Endodermal cell (in vitro differentiated cells): Measurements from ENCODE around the gene ZMPSTE24. TPM values are rescaled to one million over a fixed set of nuclear protein-coding genes. Genes with fewer than 3 reads are reported as not detected.

Experiments used
- DNase-seq: peaks from one replicate; pipeline ENCODE4 v3.0.0-alpha.2; 2017
- H3K27ac ChIP-seq: 2 replicates; pipeline ENCODE4 v1.5.1; 2013; ENCODE audit warnings: mild to moderate bottlenecking, low read depth, low read length, moderate library complexity
- H3K27me3 ChIP-seq: 2 replicates; pipeline ENCODE4 v1.6.1; 2013; ENCODE audit warnings: mild to moderate bottlenecking, low read length, moderate library complexity; ENCODE audit not compliant: insufficient read depth, control insufficient read depth, poor library complexity, severe bottlenecking
- H3K36me3 ChIP-seq: 2 replicates; pipeline ENCODE4 v1.7.0; 2013; ENCODE audit warnings: mild to moderate bottlenecking, low read length, moderate library complexity; ENCODE audit not compliant: control insufficient read depth, insufficient read depth
- H3K4me1 ChIP-seq: one replicate; pipeline ENCODE4 v1.7.0; 2013; ENCODE audit warnings: low read length; ENCODE audit not compliant: control insufficient read depth, insufficient read depth
- H3K4me3 ChIP-seq: 2 replicates; pipeline ENCODE4 v1.5.1; 2013; ENCODE audit warnings: mild to moderate bottlenecking, low read length, moderate library complexity
- H3K9ac ChIP-seq: 2 replicates; pipeline ENCODE4 v1.6.1; 2013; ENCODE audit warnings: mild to moderate bottlenecking, low read length, moderate library complexity; ENCODE audit not compliant: poor library complexity, severe bottlenecking; ENCODE audit errors: extremely low read depth
- H3K9me3 ChIP-seq: 2 replicates; pipeline ENCODE4 v1.6.1; 2013; ENCODE audit warnings: mild to moderate bottlenecking, low read length, moderate library complexity; ENCODE audit not compliant: control insufficient read depth
- H3K27ac Mint-ChIP-seq: 2 replicates; pipeline ENCODE4 v1.8.0; 2020; ENCODE audit warnings: mixed read lengths
- H3K27me3 Mint-ChIP-seq: 2 replicates; pipeline ENCODE4 v1.8.0; 2021; ENCODE audit warnings: mild to moderate bottlenecking, mixed read lengths; ENCODE audit not compliant: insufficient read depth
- H3K36me3 Mint-ChIP-seq: 2 replicates; pipeline ENCODE4 v1.8.0; 2020; ENCODE audit warnings: low read depth, mixed read lengths
- H3K4me1 Mint-ChIP-seq: 2 replicates; pipeline ENCODE4 v1.8.0; 2020; ENCODE audit warnings: mixed read lengths
- H3K4me3 Mint-ChIP-seq: 2 replicates; pipeline ENCODE4 v1.8.0; 2020; ENCODE audit warnings: mild to moderate bottlenecking, moderate library complexity, mixed read lengths
- H3K9me3 Mint-ChIP-seq: 2 replicates; pipeline ENCODE4 v1.8.0; 2020; ENCODE audit warnings: mild to moderate bottlenecking, mixed read lengths
- WGBS, 2 experiments: methylation state at CpG; one replicate each; pipeline versions ENCODE4 v1.1.5 to v1.1.7; 2013; ENCODE audit warnings: missing lambda C conversion rate in 2 of 2, mixed read lengths in 1 of 2; ENCODE audit not compliant: insufficient coverage in 1 of 2, insufficient read length in 1 of 2; 5-methylcytosine and 5-hydroxymethylcytosine counted together
- total RNA-seq, 2 donors: library from RNA; stranded (reverse); fragmentation: NEBNext Ultra II Directional in 1 of 2; extraction: Animal tissue kit (Norgen Biotek cat#: 25700) in 1 of 2; gene quantifications; 2 replicates in 1 of 2; 3 replicates in 1 of 2; pipeline ENCODE4 v1.2.1, GENCODE V29; 2021
- TF ChIP-seq, protein P1 (sequence below): fragments of 200-600 bp; sonication (generic); conservative IDR thresholded peaks from 2 replicates; pipeline ENCODE4 v1.5.0; 2021; ENCODE audit warnings: antibody characterized with exemption, mild to moderate bottlenecking

ZMPSTE24 gene
- total RNA-seq, 2 donors from 2014 or later, result 41.4 to 42.4 TPM

DNA sequence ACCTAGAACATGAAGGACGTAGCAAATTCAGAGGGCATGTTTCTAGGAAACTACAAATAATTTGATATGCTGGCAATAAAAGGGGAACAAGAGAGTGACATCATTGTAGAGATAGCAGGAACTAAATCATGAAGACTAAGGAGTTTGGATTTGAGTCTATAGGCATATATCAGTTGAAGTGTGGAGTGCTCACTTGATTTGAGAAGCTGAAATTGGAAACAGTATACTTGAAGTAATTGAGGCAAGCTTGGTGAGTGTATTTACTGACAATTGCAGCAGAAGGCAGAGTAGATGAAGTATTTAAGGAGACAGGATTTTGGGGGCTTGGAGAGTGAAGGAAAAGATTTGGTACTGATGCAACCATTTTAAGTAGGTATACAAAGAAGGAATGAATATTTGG is 16.7 kb upstream of the ZMPSTE24 start:
- Histone ChIP-seq H3K9me3 (no peaks in the 10 kb centered on the region), H3K36me3 (peaks cover 40% of the 10 kb centered on the region), H3K9ac (no peak overlapping the region), H3K4me1 (no peaks in the 10 kb centered on the region), H3K27ac (no peak overlapping the region), H3K4me3 (no peak overlapping the region), H3K27me3 (no peaks in the 10 kb centered on the region)
- H3K4me3 Mint-ChIP-seq, result no peak overlapping the region
- no peaks in the 10 kb centered on the region for H3K9me3 Mint-ChIP-seq
- TF ChIP-seq, protein P1, sequence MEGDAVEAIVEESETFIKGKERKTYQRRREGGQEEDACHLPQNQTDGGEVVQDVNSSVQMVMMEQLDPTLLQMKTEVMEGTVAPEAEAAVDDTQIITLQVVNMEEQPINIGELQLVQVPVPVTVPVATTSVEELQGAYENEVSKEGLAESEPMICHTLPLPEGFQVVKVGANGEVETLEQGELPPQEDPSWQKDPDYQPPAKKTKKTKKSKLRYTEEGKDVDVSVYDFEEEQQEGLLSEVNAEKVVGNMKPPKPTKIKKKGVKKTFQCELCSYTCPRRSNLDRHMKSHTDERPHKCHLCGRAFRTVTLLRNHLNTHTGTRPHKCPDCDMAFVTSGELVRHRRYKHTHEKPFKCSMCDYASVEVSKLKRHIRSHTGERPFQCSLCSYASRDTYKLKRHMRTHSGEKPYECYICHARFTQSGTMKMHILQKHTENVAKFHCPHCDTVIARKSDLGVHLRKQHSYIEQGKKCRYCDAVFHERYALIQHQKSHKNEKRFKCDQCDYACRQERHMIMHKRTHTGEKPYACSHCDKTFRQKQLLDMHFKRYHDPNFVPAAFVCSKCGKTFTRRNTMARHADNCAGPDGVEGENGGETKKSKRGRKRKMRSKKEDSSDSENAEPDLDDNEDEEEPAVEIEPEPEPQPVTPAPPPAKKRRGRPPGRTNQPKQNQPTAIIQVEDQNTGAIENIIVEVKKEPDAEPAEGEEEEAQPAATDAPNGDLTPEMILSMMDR, result no peak
- DNase-seq, result no peak
- H3K36me3 Mint-ChIP-seq, result peaks cover 29% of the 10 kb centered on the region
- H3K27me3 Mint-ChIP-seq, result no peaks in the 10 kb centered on the region
- no peaks in the 10 kb centered on the region for H3K4me1 Mint-ChIP-seq
- WGBS, 2 experiments, result 94 to 100% methylated on average over 1 of the region's 1 CpG
- H3K27ac Mint-ChIP-seq, result no peak overlapping the region

DNA sequence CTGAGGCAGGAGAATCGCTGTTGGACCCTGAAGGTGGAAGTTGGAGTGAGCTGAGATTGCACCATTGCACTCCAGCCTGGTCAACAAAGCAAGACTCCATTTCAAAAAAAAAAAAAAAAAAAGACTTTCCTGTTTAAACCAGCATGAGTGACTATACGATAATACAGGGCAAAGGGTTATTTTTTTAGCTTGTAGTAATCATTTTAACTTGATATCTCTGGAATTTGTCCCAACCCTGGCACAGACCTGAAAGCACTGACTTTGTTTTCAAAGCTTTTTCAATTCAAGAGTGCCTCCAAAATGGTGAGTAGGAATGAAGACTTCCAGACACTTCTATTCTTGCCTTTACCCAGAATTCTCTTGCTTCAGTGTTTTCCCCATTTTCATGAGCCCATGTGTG is 14.7 kb upstream of the ZMPSTE24 start:
- Histone ChIP-seq H3K4me1 (no peaks in the 10 kb centered on the region), H3K27me3 (no peaks in the 10 kb centered on the region), H3K36me3 (peaks cover 20% of the 10 kb centered on the region), H3K27ac (no peak overlapping the region), H3K9me3 (no peaks in the 10 kb centered on the region), H3K9ac (no peak overlapping the region), H3K4me3 (no peak overlapping the region)
- H3K4me3 Mint-ChIP-seq, result no peak overlapping the region
- H3K27ac Mint-ChIP-seq, result no peak overlapping the region
- peaks cover 10% of the 10 kb centered on the region for H3K36me3 Mint-ChIP-seq
- no peaks in the 10 kb centered on the region for H3K27me3 Mint-ChIP-seq
- peaks cover 3% of the 10 kb centered on the region for H3K4me1 Mint-ChIP-seq
- WGBS, 2 experiments, result 95% methylated on average over 2 of the region's 2 CpGs; no CpG with 5 or more reads in 1 of the 2 experiments
- H3K9me3 Mint-ChIP-seq, result no peaks in the 10 kb centered on the region
- TF ChIP-seq, protein P1, result no peak
- no peak for DNase-seq

DNA sequence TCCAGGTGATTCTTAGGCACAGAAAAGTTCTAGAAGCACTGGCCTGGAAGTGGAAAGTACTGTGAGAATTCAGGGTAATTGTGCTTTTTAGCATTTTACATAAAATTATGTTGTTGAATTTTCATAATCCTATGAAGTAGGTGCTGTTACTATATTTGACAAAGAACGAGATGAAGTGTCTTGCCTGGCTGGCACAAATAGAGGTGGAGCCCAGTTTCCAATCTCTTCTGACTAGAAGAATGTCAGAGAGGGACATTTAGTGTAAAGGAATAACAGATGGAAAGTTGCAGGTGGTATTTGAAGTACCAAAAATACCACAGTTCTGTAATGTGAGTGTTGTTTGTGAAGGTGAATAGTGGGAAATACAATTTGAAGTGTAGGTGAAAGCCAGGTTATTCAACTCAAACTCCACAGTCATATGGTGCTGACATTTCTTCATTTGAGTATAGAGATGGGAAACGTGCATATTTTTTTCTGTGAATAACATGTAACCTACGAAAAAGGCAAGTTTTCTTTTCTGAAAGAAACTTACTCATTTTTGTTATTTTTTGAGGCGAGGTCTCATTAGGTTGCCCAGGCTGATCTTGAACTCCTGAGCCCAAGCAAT is 13.8 kb upstream of the ZMPSTE24 start:
- Mint-ChIP-seq H3K9me3 (no peaks in the 10 kb centered on the region), H3K36me3 (peaks cover 7% of the 10 kb centered on the region), H3K27ac (no peak overlapping the region), H3K27me3 (no peaks in the 10 kb centered on the region), H3K4me1 (peaks cover 7% of the 10 kb centered on the region), H3K4me3 (no peak overlapping the region)
- TF ChIP-seq, protein P1, result no peak
- 89 to 90% methylated on average over 4 of the region's 4 CpGs for WGBS, 2 experiments
- Histone ChIP-seq H3K4me3 (no peak overlapping the region), H3K9me3 (no peaks in the 10 kb centered on the region), H3K27ac (no peak overlapping the region), H3K9ac (no peak overlapping the region), H3K36me3 (peaks cover 11% of the 10 kb centered on the region), H3K27me3 (no peaks in the 10 kb centered on the region), H3K4me1 (no peaks in the 10 kb centered on the region)
- DNase-seq, result no peak
